Parathyroid adenoma (tissue), 2 donors: Measurements from ENCODE around the gene TXNRD3.
A peak's percentile ranks its signal among the peaks of the same experiment; 100 is the strongest.

ENCODE experiments used
- H2AFZ ChIP-seq: fragments of 300-600 bp; sonication (generic); one replicate; pipeline ENCODE4 v1.7.0; 2017; ENCODE audit warnings: antibody characterized with exemption, mild to moderate bottlenecking
- H3K27ac ChIP-seq: fragments of 300-600 bp; sonication (generic); one replicate; pipeline ENCODE4 v1.7.0; 2017
- H3K27me3 ChIP-seq: fragments of 300-600 bp; sonication (generic); one replicate; pipeline ENCODE4 v1.7.0; 2017; ENCODE audit warnings: low read length; ENCODE audit not compliant: control insufficient read depth, insufficient read depth
- H3K36me3 ChIP-seq: fragments of 300-600 bp; sonication (generic); one replicate; pipeline ENCODE4 v1.7.0; 2017; ENCODE audit warnings: low read length; ENCODE audit not compliant: control insufficient read depth, insufficient read depth
- H3K4me1 ChIP-seq: fragments of 300-600 bp; sonication (generic); one replicate; pipeline ENCODE4 v1.7.0; 2017; ENCODE audit warnings: control low read depth
- H3K4me2 ChIP-seq: fragments of 300-600 bp; sonication (generic); one replicate; pipeline ENCODE4 v1.7.0; 2017; ENCODE audit warnings: low read length
- H3K4me3 ChIP-seq: fragments of 300-600 bp; sonication (generic); one replicate; pipeline ENCODE4 v1.7.0; 2017; ENCODE audit warnings: low read depth, low read length
- H3K79me2 ChIP-seq: fragments of 300-600 bp; sonication (generic); one replicate; pipeline ENCODE4 v1.7.0; 2017; ENCODE audit warnings: control low read depth
- H3K9ac ChIP-seq: fragments of 300-600 bp; sonication (generic); one replicate; pipeline ENCODE4 v1.7.0; 2017; ENCODE audit warnings: mild to moderate bottlenecking
- H3K9me3 ChIP-seq: fragments of 300-600 bp; sonication (generic); one replicate; pipeline ENCODE4 v1.7.0; 2017; ENCODE audit warnings: low read length; ENCODE audit not compliant: control insufficient read depth
- TF ChIP-seq, protein P1 (sequence below): fragments of 300-600 bp; sonication (generic); IDR thresholded peaks from one replicate; pipeline ENCODE4 v1.7.0; 2017; ENCODE audit warnings: antibody characterized with exemption, mild to moderate bottlenecking
- donor health status: primary hyperparathyroidism.

The TXNRD3 gene

DNA sequence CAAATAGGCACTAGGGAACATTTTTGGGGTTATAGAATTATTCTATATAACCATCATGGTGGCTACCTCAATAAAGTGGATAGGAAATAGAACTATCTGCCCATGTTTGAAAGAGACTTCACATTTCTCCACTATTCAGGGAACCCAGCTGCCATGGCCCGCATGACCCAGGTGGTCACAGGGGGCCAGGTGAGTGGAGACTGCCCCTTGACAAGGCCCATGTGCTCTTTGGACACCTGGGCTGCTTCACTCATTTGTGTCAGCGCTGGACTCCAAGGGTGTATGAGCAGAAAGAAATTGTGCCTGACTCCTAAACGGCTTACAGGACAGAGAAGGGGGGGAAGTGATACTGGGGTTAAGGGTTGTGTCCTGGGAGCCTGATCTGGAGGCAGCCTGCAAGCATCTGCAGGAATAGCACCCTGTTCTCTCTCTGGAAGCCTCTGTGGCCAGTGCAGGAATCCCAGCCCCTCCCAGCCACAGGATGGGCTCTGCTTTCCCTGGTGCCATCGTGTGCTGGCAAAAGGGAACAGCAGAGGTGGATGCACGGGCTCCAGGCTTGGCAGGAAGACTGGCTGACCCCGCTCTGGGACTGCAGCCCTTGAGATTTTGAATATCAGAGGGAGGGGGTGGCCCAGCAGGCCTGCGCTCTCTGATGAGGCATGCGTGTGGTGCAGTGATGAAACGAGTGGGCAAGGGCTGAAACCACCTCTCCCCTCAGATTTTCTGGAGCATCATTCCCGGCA is 87.1 kb downstream of the TXNRD3 start:
- Histone ChIP-seq H3K4me1 (no peaks in the 10 kb centered on the region), H3K27ac (no peak overlapping the region), H3K9me3 (no peaks in the 10 kb centered on the region), H3K4me2 (no peak overlapping the region), H2AFZ (no peak overlapping the region), H3K9ac (no peak overlapping the region), H3K27me3 (no peaks in the 10 kb centered on the region), H3K4me3 (no peak overlapping the region), H3K79me2 (no peaks in the 10 kb centered on the region), H3K36me3 (no peaks in the 10 kb centered on the region)
- TF ChIP-seq, protein P1, sequence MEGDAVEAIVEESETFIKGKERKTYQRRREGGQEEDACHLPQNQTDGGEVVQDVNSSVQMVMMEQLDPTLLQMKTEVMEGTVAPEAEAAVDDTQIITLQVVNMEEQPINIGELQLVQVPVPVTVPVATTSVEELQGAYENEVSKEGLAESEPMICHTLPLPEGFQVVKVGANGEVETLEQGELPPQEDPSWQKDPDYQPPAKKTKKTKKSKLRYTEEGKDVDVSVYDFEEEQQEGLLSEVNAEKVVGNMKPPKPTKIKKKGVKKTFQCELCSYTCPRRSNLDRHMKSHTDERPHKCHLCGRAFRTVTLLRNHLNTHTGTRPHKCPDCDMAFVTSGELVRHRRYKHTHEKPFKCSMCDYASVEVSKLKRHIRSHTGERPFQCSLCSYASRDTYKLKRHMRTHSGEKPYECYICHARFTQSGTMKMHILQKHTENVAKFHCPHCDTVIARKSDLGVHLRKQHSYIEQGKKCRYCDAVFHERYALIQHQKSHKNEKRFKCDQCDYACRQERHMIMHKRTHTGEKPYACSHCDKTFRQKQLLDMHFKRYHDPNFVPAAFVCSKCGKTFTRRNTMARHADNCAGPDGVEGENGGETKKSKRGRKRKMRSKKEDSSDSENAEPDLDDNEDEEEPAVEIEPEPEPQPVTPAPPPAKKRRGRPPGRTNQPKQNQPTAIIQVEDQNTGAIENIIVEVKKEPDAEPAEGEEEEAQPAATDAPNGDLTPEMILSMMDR, result peak; percentile 24

DNA sequence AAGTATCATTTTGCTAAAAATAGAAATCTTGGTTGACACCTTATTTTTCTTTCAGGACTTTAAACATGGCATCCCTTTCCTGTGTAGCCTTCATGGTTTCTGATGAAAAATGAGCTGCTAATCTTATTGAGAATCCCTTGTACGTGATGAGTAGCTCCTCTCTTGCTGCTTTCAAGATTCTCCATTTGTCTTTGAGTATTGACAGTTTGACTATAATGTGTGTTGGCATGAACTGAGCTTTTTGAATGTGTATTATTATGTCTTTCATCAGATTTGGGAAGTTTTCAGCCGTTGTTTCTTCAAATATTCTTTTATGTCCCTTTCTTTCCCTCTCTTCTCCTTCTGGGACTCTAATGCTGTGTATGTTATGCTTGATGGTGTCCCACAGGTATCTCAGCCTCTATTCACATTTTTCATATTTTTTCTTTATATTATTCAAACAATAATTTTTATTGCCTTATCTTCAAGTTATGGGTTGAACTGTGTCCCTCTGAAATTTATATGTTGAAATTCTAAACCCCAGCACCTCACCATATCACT is 92.1 kb downstream of the TXNRD3 start:
- H2AFZ ChIP-seq, result no peak overlapping the region
- no peak overlapping the region for H3K4me3 ChIP-seq
- no peaks in the 10 kb centered on the region for H3K4me1 ChIP-seq
- H3K36me3 ChIP-seq, result no peaks in the 10 kb centered on the region
- H3K27me3 ChIP-seq, result no peaks in the 10 kb centered on the region
- H3K27ac ChIP-seq, result no peak overlapping the region
- no peak overlapping the region for H3K4me2 ChIP-seq
- H3K9me3 ChIP-seq, result no peaks in the 10 kb centered on the region
- H3K9ac ChIP-seq, result no peak overlapping the region
- no peaks in the 10 kb centered on the region for H3K79me2 ChIP-seq
- TF ChIP-seq, protein P1, result no peak

DNA sequence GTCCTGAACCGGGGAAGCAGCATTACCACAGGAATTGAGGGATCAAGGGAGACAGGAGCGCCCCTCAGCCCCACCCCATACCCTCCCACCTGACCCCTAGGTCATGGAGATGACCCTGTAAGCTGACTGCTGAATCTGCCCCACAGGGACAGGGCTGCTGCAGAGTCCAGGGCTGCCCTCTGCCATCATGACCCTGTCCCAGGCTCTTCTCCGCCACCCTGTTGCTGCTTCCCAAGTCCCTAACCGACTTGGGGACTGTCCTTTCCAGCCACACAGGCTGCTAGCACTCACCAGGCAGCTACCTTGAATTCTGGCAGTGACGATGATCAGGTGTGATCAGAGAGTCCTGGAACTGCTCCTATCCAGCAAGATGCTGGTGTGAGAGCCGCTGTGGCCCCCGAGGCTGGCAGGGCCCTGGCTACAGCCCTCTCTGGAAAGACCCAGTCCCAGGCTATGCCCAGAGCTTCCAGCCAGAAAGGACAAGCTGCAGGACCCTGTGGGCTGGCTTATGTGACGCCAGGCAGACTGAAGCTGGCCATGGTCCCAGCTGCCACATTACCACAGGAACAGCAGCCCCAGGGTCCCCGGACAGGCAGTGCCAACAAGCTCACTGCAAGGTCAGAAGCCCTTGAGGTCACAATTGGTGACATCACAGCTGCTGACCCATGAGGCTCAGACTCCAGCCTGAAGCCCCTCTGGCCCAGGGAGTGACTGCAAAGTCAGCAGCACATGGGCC is 96.4 kb downstream of the TXNRD3 start, which contains the start of gene C3orf22:
Gene C3orf22 (minus strand): TSS at position 597 of the 736 bp plus-strand sequence. CDS start 5,542 bp downstream, outside the sequence.
- Histone ChIP-seq H3K27ac (no peak within 1 kb of the TSS), H2AFZ (no peak within 1 kb of the TSS), H3K9ac (no peak within 1 kb of the TSS), H3K36me3 (no peaks in the 10 kb centered on the region), H3K4me3 (no peak within 1 kb of the TSS), H3K79me2 (no peaks in the 10 kb centered on the region), H3K4me2 (no peak within 1 kb of the TSS), H3K27me3 (no peaks in the 10 kb centered on the region), H3K9me3 (no peaks in the 10 kb centered on the region), H3K4me1 (no peaks in the 10 kb centered on the region)
- TF ChIP-seq, protein P1, result no peak

DNA sequence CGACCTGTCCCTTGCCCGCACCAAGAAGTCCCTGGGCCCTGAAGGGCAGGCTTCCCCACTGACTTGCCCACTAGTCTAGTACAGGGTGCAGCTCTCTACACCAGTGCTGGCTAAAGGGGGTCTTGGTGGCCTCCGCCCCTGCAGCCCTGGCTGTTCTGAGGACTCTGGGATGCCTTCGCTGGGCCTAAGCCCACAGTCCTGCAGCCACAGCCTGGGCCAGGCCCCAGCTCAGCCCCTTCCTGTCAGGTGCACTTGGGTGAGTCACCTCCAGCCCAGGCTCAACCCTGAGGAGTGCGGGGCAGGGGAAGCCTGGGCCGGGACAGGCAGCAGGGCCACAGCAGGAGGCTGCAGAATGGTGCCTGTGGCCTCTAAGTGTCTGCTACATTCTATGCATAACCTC is 97.2 kb downstream of the TXNRD3 start:
- Histone ChIP-seq H3K27ac (no peak overlapping the region), H3K9ac (no peak overlapping the region), H3K36me3 (no peaks in the 10 kb centered on the region), H3K27me3 (no peaks in the 10 kb centered on the region), H3K9me3 (no peaks in the 10 kb centered on the region), H3K79me2 (no peaks in the 10 kb centered on the region), H2AFZ (no peak overlapping the region), H3K4me1 (no peaks in the 10 kb centered on the region), H3K4me3 (no peak overlapping the region), H3K4me2 (no peak overlapping the region)
- TF ChIP-seq, protein P1, result no peak
